ENCODE data around the gene ACTL8. TPM values are rescaled to one million over a fixed set of nuclear protein-coding genes. Genes with fewer than 3 reads are reported as not detected.

ACTL8 gene
- total RNA-seq, 1 experiment from 2014 or later, result not detected

- no peak for DNase-seq (ENCODE audit: low read depth, low spot score)
- Histone ChIP-seq H3K27ac (ENCODE audit: low read length) (no peak overlapping the region), H3K4me3 (ENCODE audit: low read depth in 2 of 2, low read length in 2 of 2) (no peak overlapping the region), H3K4me1 (ENCODE audit: control insufficient read depth, insufficient read depth, low read length) (no peaks in the 10 kb centered on the region), H3K9me3 (ENCODE audit: control insufficient read depth, insufficient read depth, low read depth, low read length) (peaks cover 16% of the 10 kb centered on the region; the same call in 1 of the 2 replicates), H3K27me3 (ENCODE audit: control insufficient read depth, insufficient read depth, low read length) (no peaks in the 10 kb centered on the region), H3K36me3 (ENCODE audit: control insufficient read depth, insufficient read depth, low read length) (no peaks in the 10 kb centered on the region)
- no peak for ATAC-seq
- TF ChIP-seq SIN3A (IDR thresholded peaks at IDR 0.05; ENCODE audit: borderline replicate concordance, insufficient read depth, low read depth, low read length) (no peak), POLR2AphosphoS5 (IDR thresholded peaks at IDR 0.05; ENCODE audit: low read depth, low read length) (no peak), REST (IDR thresholded peaks at IDR 0.05; ENCODE audit: insufficient read depth in 1 of 2, low read depth in 2 of 2, low read length in 1 of 2) (no peak), TCF7L2 (IDR thresholded peaks at IDR 0.05; ENCODE audit: low read depth, low read length) (no peak), CTCF (IDR thresholded peaks at IDR 0.05) (no peak)
- intact Hi-C loops (cut with micrococcal nuclease; ENCODE audit: unreplicated experiment), result no loop called here
- POLR2A ChIA-PET, result no interaction called here
- in situ Hi-C loops (cut with HindIII; ENCODE audit: low pct_unique_long_range_greater_than_20kb, low sequenced_read_pairs), result no loop called here
- no TSS peak for BruUV-seq (replicated peaks)
- CTCF ChIA-PET, result no interaction called here
Observed at GRCh38 chr1:17757426-17757825, 2.3 kb downstream of the ACTL8 start.

- ChIA-PET CTCF (interaction anchor here (0.6 to 0.7 kb wide), 3 partner anchors 41 to 311 kb away, joined by 3 to 6 read pairs (median 4); no protein-coding TSS in a partner anchor), POLR2A (no interaction called here)
- ATAC-seq (no peak), DNase-seq (ENCODE audit: low read depth, low spot score) (no peak)
- BruUV-seq (replicated peaks), result no TSS peak
- no peaks in the 10 kb centered on the region for H3K36me3 ChIP-seq (ENCODE audit: control insufficient read depth, insufficient read depth, low read length)
- no peaks in the 10 kb centered on the region for H3K4me1 ChIP-seq (ENCODE audit: control insufficient read depth, insufficient read depth, low read length)
- H3K4me3 ChIP-seq (ENCODE audit: low read depth in 2 of 2, low read length in 2 of 2), result no peak overlapping the region
- no peaks in the 10 kb centered on the region for H3K27me3 ChIP-seq (ENCODE audit: control insufficient read depth, insufficient read depth, low read length)
- TF ChIP-seq TCF7L2 (IDR thresholded peaks at IDR 0.05; ENCODE audit: low read depth, low read length), result no peak
- no peak for TF ChIP-seq REST (IDR thresholded peaks at IDR 0.05; ENCODE audit: insufficient read depth in 1 of 2, low read depth in 2 of 2, low read length in 1 of 2)
- peaks cover 16% of the 10 kb centered on the region; the same call in 1 of the 2 replicates for H3K9me3 ChIP-seq (ENCODE audit: control insufficient read depth, insufficient read depth, low read depth, low read length)
- H3K27ac ChIP-seq (ENCODE audit: low read length), result no peak overlapping the region
- intact Hi-C loops (cut with micrococcal nuclease; ENCODE audit: unreplicated experiment), result no loop called here
- in situ Hi-C loops (cut with HindIII; ENCODE audit: low pct_unique_long_range_greater_than_20kb, low sequenced_read_pairs), result no loop called here
Observed at GRCh38 chr1:17759114-17759513, 4.0 kb downstream of the ACTL8 start.

All from Panc1 (cell line).